Jurkat, Clone E6-1 (cell line): ENCODE results near the gene LRRC7.

Source experiments
- DNase-seq: peaks from one replicate; pipeline ENCODE4 v3.0.0-alpha.2; 2011; ENCODE audit warnings: low read depth, low spot score
- H3K4me3 ChIP-seq: 2 replicates; pipeline ENCODE4 v1.5.1; 2011; ENCODE audit warnings: mild to moderate bottlenecking, low read length, control low read depth, moderate library complexity

The LRRC7 gene

DNA sequence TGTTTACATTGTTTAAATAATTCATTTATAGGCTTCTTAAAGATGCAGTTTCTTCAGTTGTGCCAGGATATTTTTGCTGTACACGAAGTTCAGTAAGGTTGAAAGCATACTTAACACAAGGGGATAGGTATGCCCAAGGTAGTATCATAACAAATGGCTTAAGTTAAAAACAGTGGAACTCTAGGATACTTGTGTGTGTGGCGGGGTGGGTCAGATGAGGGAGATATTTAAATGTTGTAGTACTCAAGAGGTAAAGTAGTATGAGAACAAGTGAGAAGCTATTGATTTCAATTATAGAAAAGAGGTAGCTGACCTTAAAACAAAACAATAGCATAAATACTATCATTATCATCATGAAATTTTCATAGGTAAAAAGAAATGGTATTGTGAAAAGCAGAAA lies 6.2 kb downstream of the LRRC7 start:
- no peak overlapping the region for H3K4me3 ChIP-seq
- DNase-seq = no peak

DNA sequence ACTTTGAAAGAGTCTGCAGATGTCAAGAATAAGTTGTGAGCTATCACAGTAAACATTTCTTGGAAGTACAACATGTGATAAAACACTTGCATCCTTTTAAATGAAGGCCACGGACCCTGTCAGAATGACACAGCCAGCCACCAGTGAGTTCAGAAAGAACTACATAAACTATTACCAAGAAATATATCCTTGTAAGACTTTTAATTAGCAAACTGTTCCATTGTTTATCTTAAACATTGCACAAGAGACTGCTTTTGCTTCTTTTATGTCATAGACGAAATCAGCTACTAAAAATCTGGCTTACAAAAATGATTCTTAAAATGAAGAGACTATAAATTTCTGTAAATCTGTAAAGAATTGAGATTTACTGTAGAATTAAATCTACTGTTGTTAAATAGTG lies 17.9 kb downstream of the LRRC7 start:
- no peak overlapping the region for H3K4me3 ChIP-seq
- DNase-seq = no peak

GRCh38 chr1:69587391-69587790 lies 19.7 kb downstream of the LRRC7 start:
- H3K4me3 ChIP-seq = no peak overlapping the region
- no peak for DNase-seq

DNA sequence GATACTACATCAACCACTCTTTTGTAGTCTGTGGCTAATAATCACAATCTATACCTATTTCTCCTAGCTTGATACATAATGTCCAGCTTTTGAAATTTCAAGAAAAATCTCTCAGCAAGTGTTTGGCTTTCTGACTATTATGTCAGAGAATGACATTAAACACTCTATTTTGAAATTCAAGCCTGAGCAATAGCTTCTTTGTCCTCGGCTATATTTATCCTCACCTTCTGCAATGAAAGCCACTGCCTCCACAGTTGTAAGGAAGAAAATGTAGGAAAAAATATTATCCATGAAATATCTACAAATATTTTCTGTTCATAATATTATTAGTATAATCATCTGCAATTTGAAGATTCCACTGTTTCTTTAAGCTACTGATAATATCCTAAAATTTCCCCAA lies 22.1 kb downstream of the LRRC7 start:
- H3K4me3 ChIP-seq = no peak overlapping the region
- no peak for DNase-seq

DNA sequence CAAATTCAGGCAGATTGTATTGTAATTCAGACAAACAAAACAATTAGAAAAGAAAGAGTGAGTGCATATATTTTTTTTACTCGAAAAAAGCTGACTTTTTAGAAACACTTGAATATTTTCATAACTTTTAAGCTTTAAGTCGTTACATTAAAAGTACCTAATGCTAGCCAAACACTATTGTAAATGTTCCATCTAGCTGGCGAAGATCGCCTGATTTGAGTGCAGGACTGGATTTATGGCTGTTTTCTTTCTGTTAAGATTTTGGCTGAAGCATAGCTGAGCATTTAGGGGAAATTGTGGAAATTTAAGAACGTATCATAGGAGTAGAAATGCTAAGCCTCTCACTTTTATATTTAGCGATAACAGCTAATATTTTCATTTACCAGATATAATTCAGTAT lies 24.6 kb downstream of the LRRC7 start:
- H3K4me3 ChIP-seq = no peak overlapping the region
- no peak for DNase-seq

DNA sequence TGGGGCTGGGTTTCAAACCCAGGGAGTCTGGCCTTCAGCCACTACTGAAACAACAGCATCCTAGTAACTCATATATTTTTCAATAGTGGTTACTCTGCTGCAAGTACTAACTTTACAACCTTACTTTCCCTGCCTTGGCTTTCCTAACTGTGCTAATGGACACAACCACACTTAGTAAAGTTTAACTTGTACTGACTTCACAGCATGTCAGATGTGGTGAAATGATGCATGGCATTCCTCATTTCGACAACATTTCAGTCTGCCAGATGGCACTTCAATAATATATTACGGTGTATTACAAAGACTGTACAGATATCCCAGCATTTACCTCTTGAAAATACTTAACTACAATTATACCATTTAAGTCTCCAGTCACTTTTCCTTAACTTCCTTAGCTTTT lies 27.8 kb downstream of the LRRC7 start:
- H3K4me3 ChIP-seq = no peak overlapping the region
- DNase-seq = no peak

DNA sequence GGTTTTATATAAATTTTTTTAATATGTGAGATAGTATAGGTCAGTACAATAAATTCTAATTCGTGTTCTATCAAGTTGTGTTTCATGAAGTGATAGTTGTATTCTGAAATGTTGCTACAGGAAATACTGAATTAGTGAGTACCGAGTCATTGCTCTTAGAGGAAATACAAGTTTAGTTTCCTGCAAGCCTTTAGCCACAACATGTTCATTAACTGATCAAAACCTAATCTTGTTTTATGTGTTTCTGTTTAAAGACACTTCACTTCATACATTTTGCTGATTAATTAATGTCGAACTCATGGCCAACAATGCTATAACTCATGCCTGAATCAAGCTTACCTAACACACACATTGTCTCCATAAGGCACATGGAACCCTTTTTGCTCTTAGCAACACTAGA lies 43.6 kb downstream of the LRRC7 start:
- DNase-seq = no peak
- no peak overlapping the region for H3K4me3 ChIP-seq

GRCh38 chr1:69613414-69613813 lies 45.7 kb downstream of the LRRC7 start:
- DNase-seq = no peak
- H3K4me3 ChIP-seq = no peak overlapping the region

GRCh38 chr1:69638673-69639072 lies 71.0 kb downstream of the LRRC7 start:
- no peak for DNase-seq
- no peak overlapping the region for H3K4me3 ChIP-seq

DNA sequence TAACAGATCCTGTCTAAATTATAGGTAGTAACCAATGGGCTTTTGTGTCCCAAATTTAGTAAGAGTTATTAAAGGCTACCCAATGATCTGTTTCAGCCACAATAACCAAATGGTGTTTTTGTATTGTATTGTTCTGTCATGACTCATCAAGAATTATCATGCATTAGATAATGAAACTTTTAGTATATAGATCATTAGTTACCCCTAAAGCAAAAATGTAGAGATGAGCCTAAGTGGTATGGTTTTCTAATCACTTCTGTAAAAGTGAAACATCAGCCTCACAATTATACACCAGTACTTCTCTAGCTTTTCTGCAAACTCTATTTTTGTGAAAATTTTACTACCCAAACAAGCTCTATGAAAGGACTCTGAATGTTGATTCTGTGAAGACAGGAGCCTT lies 71.4 kb downstream of the LRRC7 start:
- no peak overlapping the region for H3K4me3 ChIP-seq
- DNase-seq = no peak

DNA sequence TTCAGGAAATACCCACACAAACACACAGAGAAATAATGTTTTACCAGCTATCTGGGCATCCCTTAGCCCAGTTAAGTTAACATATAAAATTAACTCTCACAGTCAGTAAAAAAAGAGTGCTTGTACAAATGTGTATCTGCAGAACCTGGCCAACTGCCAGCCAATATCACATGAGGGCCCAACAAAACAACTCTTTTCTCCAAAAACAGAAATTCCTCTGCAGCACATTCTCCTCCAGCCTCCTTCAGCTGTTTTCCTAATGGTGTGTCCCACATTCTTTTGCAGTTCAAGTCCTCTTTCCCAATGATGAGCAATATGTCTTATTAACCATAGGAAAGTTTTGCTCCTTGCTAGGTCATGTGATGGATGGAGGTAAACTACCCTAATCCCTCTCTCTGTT lies 75.5 kb downstream of the LRRC7 start:
- DNase-seq = no peak
- H3K4me3 ChIP-seq = no peak overlapping the region

- no peak for DNase-seq
Observed at GRCh38 chr1:69645477-69645876, 77.8 kb downstream of the LRRC7 start.

GRCh38 chr1:69648486-69648885 lies 80.8 kb downstream of the LRRC7 start:
- DNase-seq = no peak
- no peak overlapping the region for H3K4me3 ChIP-seq

More at GRCh38 chr1:69645477-69645876, 77.8 kb downstream of the LRRC7 start:
- H3K4me3 ChIP-seq = no peak overlapping the region

- no peak for DNase-seq
- H3K4me3 ChIP-seq = no peak overlapping the region
Observed at GRCh38 chr1:69649383-69649990, 81.8 kb downstream of the LRRC7 start.

DNA sequence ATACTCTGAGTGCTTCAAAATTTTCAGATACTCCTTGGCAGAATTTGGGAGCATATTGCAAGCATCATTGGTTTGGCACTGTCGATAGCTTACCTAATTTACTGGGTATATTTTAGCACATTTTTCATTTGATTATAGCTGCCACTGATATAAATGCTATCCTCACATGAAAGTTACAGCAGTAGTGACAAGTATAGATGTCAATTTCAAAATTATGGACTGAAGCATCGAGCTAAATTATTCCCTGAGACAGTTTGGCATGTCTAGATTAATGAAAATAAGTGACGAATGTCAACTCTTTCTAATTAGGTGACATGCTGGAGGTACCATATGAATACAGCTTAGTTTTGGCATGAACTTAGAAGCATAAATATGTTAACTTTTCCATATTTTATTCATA lies 83.1 kb downstream of the LRRC7 start:
- no peak for DNase-seq
- no peak overlapping the region for H3K4me3 ChIP-seq

DNA sequence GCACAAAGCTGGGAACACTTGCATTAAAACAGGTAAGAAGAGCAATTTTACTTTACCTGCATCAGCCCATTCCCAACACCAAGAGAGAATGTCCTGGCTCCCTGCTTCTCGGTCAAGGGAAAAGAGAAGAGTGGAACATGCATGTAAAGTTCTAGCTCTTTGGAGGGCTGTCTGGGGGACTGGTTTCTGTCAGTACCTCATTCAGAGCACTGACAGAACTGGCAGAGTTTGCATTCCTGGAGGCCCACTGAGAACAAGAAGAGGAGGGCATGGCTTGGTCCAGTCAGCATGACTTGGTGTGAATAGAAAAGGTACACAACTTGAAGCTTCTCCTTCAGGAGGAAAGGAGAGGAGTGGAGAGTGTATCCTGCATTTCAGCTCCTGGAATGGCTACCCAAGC lies 83.9 kb downstream of the LRRC7 start:
- DNase-seq = no peak
- H3K4me3 ChIP-seq = no peak overlapping the region

- DNase-seq = no peak
- no peak overlapping the region for H3K4me3 ChIP-seq
Observed at GRCh38 chr1:69657971-69658370, 90.2 kb downstream of the LRRC7 start.

DNA sequence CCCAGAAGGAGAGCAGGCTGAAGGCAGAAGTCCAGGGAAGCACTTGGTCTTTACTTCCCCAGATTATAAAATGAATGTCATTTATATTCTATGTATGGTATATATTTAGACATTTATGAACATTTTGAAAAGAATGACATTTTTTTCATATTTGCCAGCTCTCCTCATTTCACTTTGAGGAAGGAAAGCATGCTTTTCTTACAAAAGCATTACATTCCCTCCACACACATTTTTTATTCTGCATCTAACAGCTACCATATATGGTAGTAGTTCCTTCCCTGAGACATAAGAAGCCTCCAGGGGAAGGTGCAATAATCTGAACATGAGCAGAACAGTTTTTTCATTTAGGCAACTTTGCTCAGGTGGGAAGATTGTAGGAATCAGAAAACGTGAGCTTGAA lies 94.0 kb downstream of the LRRC7 start:
- DNase-seq = no peak
- no peak overlapping the region for H3K4me3 ChIP-seq

- no peak for DNase-seq
- no peak overlapping the region for H3K4me3 ChIP-seq
Observed at GRCh38 chr1:69662321-69662720, 94.6 kb downstream of the LRRC7 start.

GRCh38 chr1:69671363-69672010 lies 103.8 kb downstream of the LRRC7 start:
- no peak for DNase-seq
- H3K4me3 ChIP-seq = no peak overlapping the region

- no peak overlapping the region for H3K4me3 ChIP-seq
- no peak for DNase-seq
Observed at GRCh38 chr1:69673321-69673720, 105.6 kb downstream of the LRRC7 start.
